ENCODE measurements around the gene SLC6A1.
"Not testable (repeated sequence)": the region's sequence is repeated elsewhere in the genome, so short reads cannot be mapped to it uniquely, and the experiment has no call there.

Gene SLC6A1

DNA sequence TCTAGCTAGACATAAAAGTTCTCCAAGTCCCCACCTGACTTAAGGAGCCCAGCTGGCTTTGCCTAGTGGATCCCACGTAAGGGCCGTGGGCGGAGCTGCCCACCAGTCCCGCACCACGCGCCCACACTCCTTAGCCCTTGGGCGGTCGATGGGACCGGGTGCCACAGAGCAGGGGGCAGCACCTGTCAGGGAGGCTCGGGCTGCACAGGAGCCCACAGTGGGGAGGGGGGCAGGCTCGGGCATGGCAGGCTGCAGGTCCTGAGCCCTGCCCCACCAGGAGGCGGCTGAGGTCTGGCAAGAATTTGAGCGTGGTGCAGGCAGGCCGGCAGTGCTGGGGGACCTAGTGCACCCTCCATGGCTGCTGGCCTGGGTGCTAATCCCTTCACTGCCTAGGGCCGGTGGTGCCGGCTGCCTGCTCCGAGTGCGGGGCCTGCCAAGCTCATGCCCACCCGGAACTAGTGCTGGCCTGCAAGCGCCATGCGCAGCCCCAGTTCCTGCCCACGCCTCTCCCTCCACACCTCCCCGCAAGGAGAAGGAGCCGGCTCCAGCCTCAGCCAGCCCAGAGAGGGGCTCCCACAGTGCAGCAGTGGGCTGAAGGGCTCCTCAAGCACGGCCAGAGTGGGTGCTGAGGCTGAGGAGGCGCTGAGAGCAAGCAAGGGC lies 78.7 kb downstream of the SLC6A1 start:
- DNase-seq, result no peak

DNA sequence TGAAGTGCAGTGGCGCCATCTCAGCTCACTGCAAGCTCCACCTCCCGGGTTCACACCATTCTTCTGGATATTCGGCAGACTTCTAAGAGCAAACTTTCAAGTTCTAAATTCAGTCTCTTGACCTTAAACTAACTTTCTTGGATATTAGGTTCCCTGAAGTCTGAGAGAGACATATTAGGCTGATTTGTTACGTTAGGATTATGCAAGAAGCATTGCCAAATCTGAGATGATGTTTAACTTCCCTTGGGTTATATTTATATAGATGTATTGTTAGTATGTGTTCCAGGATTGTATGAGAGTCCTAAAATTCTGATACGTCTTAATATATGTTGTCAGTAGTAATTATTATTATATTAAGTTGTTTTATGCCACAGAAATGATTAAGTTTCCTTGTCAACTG lies 80.1 kb downstream of the SLC6A1 start:
- DNase-seq, result no peak

DNA sequence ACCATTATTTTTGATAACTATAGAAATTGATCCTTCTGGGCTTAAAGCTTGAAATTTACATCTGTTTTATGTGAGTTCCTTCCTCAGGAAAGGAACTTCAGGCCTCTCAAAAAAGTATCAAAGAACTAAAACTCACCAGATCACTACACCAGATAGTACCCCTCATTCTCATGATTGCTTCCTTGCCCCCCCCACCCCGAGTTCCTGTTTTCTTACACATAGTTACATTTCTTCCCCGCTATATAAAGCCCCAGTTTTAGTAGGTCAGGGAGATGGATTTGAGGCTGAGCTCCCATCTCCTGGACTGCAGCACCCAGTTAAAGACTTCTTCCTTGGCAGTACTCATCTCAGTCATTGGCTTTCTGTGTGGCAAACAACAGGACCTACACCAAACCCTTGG lies 81.5 kb downstream of the SLC6A1 start:
- no peak for DNase-seq

DNA sequence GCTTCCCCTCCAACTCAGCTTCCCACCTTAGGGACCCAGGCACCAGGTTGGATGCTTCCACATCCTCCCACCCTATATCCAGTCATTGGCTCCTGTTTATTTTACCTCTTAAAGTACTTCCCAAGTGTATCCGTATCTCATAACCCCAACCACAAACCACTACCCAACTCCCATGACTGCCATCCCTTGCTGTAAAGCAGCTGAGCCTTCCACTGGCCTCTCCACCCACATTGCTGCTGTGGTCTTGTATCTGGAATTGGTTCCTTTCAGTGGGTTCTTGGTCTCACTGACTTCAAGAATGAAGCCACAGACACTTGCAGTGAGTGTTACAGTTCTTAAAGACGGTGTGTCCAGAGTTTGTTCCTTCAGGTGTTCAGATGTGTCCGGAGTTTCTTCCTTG lies 81.9 kb downstream of the SLC6A1 start:
- DNase-seq, result no peak

DNA sequence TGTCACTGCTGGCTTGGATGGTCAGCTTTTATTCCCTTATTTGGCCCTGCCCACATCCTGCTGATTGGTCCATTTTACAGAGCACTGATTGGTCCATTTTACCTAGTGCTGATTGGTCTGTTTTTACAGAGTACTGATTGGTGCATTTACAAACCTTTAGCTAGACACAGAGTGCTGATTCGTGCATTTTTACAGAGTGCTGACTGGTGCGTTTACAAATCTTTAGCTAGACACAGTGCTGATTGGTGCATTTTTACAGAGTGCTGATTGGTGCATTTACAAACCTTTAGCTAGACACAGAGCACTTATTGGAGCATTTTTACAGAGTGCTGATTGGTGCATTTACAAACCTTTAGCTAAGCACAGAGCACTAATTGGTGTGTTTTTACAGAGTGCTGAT lies 82.6 kb downstream of the SLC6A1 start:
- DNase-seq, result not testable (repeated sequence)

DNA sequence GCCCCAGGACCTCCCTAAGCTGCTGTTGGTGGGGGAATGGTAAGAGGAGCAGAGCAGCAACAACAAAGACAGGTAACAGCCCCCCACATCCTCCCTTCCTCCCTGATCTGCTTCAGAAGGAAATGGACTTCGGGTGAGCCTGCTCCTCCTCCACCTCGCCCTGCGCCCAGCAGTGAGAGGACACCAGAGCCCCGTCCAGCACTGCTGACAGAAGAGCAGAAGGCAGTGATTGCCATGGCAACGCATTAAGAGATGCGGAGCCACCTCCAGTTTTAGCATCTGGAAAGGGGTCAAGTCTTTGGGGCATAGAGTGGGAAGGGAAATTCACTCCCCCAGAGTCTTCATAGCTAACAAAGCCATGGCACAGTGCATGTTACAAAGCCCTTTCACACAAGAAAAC lies 84.2 kb downstream of the SLC6A1 start:
- no peak for DNase-seq

DNA sequence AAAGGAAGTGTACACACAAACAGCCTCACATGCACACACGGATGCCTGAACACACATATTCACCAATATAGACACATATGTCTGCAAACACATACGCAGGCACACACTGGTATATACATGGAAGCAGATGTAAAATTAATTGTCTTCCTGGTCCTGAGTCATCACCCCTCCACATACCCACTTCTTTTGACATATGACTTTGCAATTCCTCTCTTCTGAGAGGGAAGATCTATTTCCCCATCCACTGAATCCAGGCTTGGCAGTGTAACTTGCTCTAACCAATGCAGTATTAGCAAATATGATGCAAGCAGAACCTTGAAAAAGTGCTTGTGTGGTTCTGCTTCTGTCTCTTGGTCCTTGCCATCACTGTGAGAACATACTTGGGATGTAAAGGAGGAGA lies 84.9 kb downstream of the SLC6A1 start:
- peak; percentile 53 for DNase-seq

DNA sequence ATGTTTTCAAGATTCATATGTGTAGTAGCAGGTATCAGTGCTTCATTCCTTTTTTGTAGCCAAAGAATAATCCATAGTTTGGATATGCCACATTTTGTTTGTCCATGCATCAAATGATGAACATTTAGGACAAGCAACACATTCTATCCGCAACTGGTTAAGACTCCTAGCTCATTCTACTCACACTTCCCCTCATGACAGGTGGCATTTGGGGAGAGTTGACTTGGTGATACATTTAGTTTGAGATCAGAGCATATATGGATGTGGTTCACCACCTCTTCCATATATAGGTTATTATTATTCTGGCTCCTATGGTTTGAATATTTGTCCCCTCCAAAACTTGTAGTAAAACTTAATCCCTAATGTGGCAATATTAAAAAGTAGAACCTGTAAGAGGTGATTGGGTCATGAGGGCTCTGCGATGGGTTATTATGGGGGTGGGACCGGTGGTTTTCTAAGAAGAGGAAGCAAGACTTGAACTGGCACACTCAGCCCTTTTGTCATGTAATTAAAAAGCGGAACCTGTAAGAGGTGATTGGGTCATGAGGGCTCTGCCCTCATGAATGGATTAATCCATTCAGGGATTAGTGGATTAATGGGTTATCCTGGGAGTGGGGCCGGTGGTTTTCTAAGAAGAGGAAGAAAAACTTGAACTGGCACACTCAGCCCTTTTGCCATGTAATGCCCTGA lies 86.4 kb downstream of the SLC6A1 start:
- peak; percentile 65 for DNase-seq

DNA sequence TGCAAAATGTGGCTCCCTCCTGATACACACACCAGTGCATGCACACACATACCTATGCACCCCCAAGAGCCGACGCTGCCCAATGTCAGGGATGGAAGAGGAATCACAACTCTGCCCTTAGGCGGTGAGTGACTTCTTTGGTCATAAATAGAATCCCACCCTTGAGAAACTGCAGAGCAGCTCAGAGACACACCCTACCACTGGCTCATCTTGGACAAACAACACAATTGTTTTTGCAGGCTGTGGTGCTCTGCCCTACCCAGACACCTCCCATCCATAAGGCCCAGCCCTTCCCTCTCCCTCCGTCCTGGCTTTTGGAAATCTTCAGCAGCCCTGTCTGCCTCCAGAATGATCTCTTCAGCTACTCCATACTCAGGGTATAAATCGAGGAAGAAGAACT lies 87.9 kb downstream of the SLC6A1 start:
- DNase-seq, result no peak

DNA sequence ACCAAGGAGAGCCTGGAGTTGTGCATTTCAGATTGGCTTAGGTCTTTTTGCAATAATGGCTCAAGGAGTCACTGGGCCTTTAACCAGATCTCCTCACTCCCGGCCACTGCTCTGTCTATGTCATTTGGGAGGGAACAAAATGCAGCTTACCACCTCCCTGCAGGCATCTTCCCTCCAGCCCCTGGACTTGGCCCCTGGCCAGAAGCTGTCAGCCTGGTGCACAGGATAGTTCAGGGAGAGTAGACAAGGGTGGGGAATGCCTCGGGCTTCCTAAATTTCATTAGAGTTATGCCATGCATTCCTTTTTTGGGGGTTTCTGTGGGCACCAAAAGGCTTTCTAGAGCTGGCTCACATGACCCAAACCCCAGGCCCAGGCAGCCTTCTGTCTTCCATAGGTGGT lies 91.5 kb downstream of the SLC6A1 start:
- DNase-seq, result no peak

DNA sequence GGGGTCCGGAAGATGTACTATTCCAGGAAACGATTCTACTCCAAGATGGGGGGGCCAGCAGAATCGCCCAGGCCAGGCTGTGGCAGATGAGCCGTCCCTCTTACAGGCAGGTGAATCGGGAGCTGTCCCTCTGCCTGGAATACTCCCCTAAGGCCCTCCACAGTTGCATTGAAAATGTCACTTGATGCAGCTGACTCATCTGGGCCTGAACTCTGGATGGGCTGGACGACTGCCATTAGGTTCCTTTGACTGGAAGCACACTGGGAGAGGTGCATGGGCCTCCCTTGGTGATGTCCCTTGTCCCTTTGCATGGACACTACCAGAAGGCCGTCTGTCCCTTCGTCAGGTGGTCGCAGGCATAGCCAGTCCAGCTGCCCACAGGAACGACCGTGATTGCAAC lies 92.1 kb downstream of the SLC6A1 start:
- no peak for DNase-seq

DNA sequence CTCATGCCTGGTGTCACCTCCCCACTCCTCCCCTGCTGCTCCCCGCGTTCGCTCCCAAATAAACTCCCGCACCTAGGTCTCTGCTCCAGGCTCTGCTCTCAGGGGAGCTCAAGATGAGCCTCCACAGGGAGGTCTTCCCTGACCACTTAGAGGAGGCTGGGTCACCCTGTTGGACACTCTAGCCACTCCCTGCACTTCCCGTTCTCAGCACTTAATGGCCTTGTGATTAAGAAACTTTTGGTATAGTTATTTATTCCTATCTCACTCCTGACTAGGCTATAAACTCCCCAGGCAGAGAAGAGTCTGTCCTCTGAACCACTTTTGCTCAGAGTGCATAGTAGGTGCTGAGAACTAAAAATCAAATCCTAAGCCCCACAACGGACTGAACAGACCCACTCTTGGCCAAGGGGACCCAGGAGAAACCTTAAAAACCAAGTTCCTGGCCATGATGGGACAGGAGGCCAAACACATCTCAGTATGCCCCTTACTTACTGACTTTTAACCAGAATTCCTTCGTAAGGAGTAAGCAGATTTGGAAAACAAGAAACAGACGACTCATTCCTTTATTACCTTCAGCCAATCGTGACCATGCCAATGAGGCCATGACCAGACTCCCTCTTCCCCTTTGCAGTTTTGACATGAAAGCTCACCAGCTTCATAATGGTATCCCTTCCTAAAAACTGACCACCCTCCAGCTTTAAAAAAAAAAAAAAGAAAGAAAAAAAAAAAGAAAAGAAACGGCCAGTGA lies 92.7 kb downstream of the SLC6A1 start:
- DNase-seq, result no peak

DNA sequence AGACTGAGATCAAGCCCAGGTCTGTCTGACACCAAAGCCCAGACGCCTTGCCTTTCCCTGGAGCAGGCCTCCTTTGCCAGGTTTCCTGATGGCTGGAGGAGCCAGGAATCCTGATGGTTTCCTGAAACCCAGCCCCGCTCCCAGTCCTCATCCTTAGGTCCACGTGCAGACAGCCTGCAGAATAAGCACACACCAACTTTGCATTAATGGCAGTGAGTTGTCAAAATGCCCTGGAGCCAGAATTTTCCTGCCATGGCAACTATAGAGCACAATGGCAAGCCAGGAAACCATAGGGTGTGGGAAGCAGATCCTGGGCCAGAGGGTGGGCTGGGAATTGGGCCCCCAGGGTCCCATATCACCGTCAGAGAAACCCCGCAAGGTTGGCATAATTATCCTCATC lies 94.3 kb downstream of the SLC6A1 start:
- DNase-seq, result no peak

DNA sequence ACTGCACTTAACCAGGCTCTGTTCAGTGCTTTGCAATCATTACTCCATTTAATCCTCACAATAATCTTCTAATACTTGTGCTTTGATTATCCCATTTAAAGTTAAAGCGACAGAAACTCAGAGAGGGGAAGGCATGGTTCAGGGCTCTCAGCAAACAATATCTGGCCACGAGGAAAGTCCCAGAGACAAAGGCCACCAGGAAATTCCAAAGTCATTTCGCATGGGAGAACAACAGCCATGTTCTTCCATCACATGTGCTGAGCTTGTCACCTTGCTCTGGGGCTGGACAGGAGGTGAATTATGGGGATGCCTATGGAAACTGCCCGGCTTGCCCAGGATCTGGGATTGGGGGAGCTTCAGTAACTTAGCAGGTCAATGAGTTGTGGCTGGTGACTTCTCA lies 95.5 kb downstream of the SLC6A1 start:
- no peak for DNase-seq

DNA sequence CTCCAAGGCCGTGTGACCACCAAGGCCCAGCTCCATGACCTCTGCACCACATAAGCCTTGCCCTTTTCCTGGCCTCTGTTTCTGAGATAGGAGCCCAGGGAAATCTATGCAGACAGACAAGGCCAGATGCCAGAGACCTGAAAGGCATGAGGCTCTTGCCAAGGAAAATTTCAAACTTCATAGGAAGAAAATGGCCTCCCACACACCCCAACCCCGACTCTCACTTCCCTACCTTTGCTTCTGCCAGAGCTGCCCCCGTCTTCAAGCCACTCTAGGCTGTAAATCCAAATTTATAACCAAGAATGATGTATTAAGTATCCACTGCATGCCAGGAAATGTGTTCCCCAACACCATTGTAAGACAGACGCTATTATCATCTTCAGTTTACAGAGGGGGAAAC lies 96.3 kb downstream of the SLC6A1 start:
- no peak for DNase-seq

Data from SIG-M5 (cell line).